AG04450 (cell line): ENCODE measurements around the gene RAB4A. TPM values are rescaled to one million over a fixed set of nuclear protein-coding genes. Genes with fewer than 3 reads are reported as not detected.

ENCODE experiments used
- CTCF ChIA-PET: fragments of 300-600, 350-600 bp; formaldehyde crosslinking; extraction: SDS; loops from one replicate; lab custom pipeline; 2022; ENCODE audit warnings: antibody characterized with exemption, inconsistent platforms; lab: Charles Lee
- POLR2A ChIA-PET: fragments of 350-600 bp; formaldehyde crosslinking; extraction: SDS; loops from one replicate; lab custom pipeline; 2021; ENCODE audit warnings: antibody characterized with exemption, inconsistent platforms; lab: Yijun Ruan, JAX
- DNase-seq: peaks from one replicate; pipeline ENCODE4 v3.0.0-alpha.2; 2011; ENCODE audit warnings: low read depth, low spot score
- H3K27ac ChIP-seq: one replicate; pipeline ENCODE4 v1.5.1; 2012; ENCODE audit warnings: low read depth, low read length, control low read depth
- H3K27me3 ChIP-seq: one replicate; pipeline ENCODE4 v1.6.0; 2012; ENCODE audit warnings: low read length; ENCODE audit not compliant: control insufficient read depth, insufficient read depth
- H3K4me3 ChIP-seq: 2 replicates; pipeline ENCODE4 v1.5.1; 2011; ENCODE audit warnings: mild to moderate bottlenecking, low read depth, low read length, control low read depth
- H3K9me3 ChIP-seq: 2 replicates; pipeline ENCODE4 v1.5.1; 2012; ENCODE audit warnings: low read length; ENCODE audit not compliant: control insufficient read depth, insufficient read depth
- polyA plus RNA-seq: library from polyadenylated mRNA; depleted of rRNA; stranded (reverse); fragments of >200 nt; gene quantifications from 2 replicates; pipeline ENCODE4 v1.2.3, GENCODE V29; 2011
- TF ChIP-seq, protein P1 (sequence below): IDR thresholded peaks from 2 replicates; pipeline ENCODE4 v1.5.1; 2011; ENCODE audit warnings: low read depth, low read length, control low read depth, inconsistent platforms

Gene RAB4A
- polyA plus RNA-seq, 1 experiment = 50.6 TPM

GRCh38 chr1:229237320-229237719, 33.6 kb upstream of the RAB4A start:
- Histone ChIP-seq H3K27me3 (peaks cover 10% of the 10 kb centered on the region), H3K27ac (no peak overlapping the region), H3K9me3 (no peaks in the 10 kb centered on the region), H3K4me3 (no peak overlapping the region)
- TF ChIP-seq, protein P1, sequence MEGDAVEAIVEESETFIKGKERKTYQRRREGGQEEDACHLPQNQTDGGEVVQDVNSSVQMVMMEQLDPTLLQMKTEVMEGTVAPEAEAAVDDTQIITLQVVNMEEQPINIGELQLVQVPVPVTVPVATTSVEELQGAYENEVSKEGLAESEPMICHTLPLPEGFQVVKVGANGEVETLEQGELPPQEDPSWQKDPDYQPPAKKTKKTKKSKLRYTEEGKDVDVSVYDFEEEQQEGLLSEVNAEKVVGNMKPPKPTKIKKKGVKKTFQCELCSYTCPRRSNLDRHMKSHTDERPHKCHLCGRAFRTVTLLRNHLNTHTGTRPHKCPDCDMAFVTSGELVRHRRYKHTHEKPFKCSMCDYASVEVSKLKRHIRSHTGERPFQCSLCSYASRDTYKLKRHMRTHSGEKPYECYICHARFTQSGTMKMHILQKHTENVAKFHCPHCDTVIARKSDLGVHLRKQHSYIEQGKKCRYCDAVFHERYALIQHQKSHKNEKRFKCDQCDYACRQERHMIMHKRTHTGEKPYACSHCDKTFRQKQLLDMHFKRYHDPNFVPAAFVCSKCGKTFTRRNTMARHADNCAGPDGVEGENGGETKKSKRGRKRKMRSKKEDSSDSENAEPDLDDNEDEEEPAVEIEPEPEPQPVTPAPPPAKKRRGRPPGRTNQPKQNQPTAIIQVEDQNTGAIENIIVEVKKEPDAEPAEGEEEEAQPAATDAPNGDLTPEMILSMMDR = no peak
- ChIA-PET POLR2A (no interaction called here), CTCF (interaction anchor here (0.6 to 1.9 kb wide), 3 partner anchors 10 to 546 kb away, joined by 3 to 15 read pairs (median 3); no protein-coding TSS in a partner anchor)
- DNase-seq = no peak

DNA sequence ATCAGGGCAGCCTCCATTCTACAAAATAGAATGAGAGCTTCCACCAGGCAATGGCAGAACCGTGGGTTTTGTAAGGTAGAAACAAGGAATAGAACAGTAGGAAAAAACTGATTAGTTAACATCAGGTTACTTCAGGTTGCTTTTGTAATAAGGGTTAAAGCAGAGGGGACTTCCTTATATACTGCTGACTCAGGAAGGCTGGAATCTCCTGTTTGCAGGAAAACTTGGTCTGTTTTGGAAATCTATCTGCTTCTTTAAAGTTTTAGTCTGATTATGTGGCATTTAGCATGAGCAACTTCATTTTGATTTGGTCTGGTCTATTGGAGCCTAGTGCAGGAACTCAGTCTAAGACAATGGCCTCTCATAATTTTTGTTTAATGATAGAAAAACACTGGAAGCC, 32.7 kb upstream of the RAB4A start:
- no peaks in the 10 kb centered on the region for H3K9me3 ChIP-seq
- no peak overlapping the region for H3K4me3 ChIP-seq
- H3K27me3 ChIP-seq = peaks cover 10% of the 10 kb centered on the region
- CTCF ChIA-PET = interaction anchor here (0.5 to 1.9 kb wide), 3 partner anchors 11 to 581 kb away, joined by 4 to 15 read pairs (median 5); no protein-coding TSS in a partner anchor
- no peak for DNase-seq
- TF ChIP-seq, protein P1 = no peak
- H3K27ac ChIP-seq = no peak overlapping the region
- POLR2A ChIA-PET = no interaction called here

GRCh38 chr1:229238674-229239415, 32.1 kb upstream of the RAB4A start:
- CTCF ChIA-PET = interaction anchor here (0.5 to 1.4 kb wide), 2 partner anchors 12 to 582 kb away, joined by 4 to 5 read pairs; no protein-coding TSS in a partner anchor
- Histone ChIP-seq H3K27me3 (peaks cover 12% of the 10 kb centered on the region), H3K27ac (peak overlapping the region; percentile 11), H3K4me3 (no peak overlapping the region), H3K9me3 (no peaks in the 10 kb centered on the region)
- POLR2A ChIA-PET = no interaction called here
- DNase-seq = no peak
- TF ChIP-seq, protein P1 = no peak

GRCh38 chr1:229240532-229240931, 30.4 kb upstream of the RAB4A start:
- ChIA-PET CTCF (no interaction called here), POLR2A (no interaction called here)
- Histone ChIP-seq H3K27me3 (peaks cover 2% of the 10 kb centered on the region), H3K4me3 (no peak overlapping the region), H3K9me3 (no peaks in the 10 kb centered on the region), H3K27ac (no peak overlapping the region)
- DNase-seq = no peak
- TF ChIP-seq, protein P1 = no peak

GRCh38 chr1:229241390-229241789, 29.5 kb upstream of the RAB4A start:
- TF ChIP-seq, protein P1 = no peak
- no peak overlapping the region for H3K4me3 ChIP-seq
- H3K27ac ChIP-seq = no peak overlapping the region
- DNase-seq = no peak
- ChIA-PET CTCF (interaction anchor here (0.9 to 3.7 kb wide), 3 partner anchors 12 to 572 kb away, joined by 3 to 16 read pairs (median 3); no protein-coding TSS in a partner anchor), POLR2A (no interaction called here)
- peaks cover 2% of the 10 kb centered on the region for H3K27me3 ChIP-seq
- no peaks in the 10 kb centered on the region for H3K9me3 ChIP-seq
